CD4-positive, alpha-beta memory T cell (primary cell): Measurements from ENCODE around the gene WHRN. TPM values are rescaled to one million over a fixed set of nuclear protein-coding genes. Genes with fewer than 3 reads are reported as not detected.

Experiments used
- CTCF ChIA-PET: fragments of 350-600 bp; sonication (Branson Sonifier 250); formaldehyde crosslinking; loops from one replicate; lab custom pipeline; 2021; ENCODE audit warnings: inconsistent platforms; ENCODE audit not compliant: partially characterized antibody; lab: Charles Lee
- POLR2A ChIA-PET: fragments of 350-600 bp; sonication (Branson Sonifier 250); formaldehyde crosslinking; loops from one replicate; lab custom pipeline; 2021; ENCODE audit not compliant: partially characterized antibody; lab: Charles Lee
- DNase-seq, 5 donors: peaks; one replicate each; pipeline versions ENCODE4 v3.0.0 to v3.0.0-alpha.2; 2020 to 2022; ENCODE audit warnings: mixed read lengths in 1 of 5
- H3K27ac ChIP-seq: one replicate; pipeline ENCODE4 v1.7.0; 2013; ENCODE audit warnings: low read depth, low read length
- H3K27me3 ChIP-seq: 2 replicates; pipeline ENCODE4 v1.7.0; 2013; ENCODE audit warnings: mild to moderate bottlenecking, low read length, moderate library complexity; ENCODE audit not compliant: insufficient read depth
- H3K36me3 ChIP-seq: 2 replicates; pipeline ENCODE4 v1.7.0; 2013; ENCODE audit warnings: mild to moderate bottlenecking, low read length, moderate library complexity; ENCODE audit not compliant: insufficient read depth
- H3K4me1 ChIP-seq: 2 replicates; pipeline ENCODE4 v1.7.0; 2013; ENCODE audit warnings: mild to moderate bottlenecking, low read length, moderate library complexity; ENCODE audit not compliant: insufficient read depth
- H3K4me3 ChIP-seq, 2 donors: one replicate each; pipeline ENCODE4 v1.7.0; 2013; ENCODE audit warnings: low read length in 2 of 2, mild to moderate bottlenecking in 1 of 2
- H3K9me3 ChIP-seq, 2 donors: one replicate each; pipeline ENCODE4 v1.7.0; 2013; ENCODE audit warnings: low read length in 2 of 2, control low read depth in 1 of 2; ENCODE audit not compliant: control insufficient read depth in 1 of 2
- H3K27ac Mint-ChIP-seq, 7 donors: one replicate each; pipeline ENCODE4 v1.8.0; 2020 to 2021; ENCODE audit warnings: mixed read lengths in 7 of 7, mild to moderate bottlenecking in 6 of 7, inconsistent platforms in 3 of 7, moderate library complexity in 3 of 7
- H3K27me3 Mint-ChIP-seq, 2 donors: one replicate each; pipeline ENCODE4 v1.8.0; 2020 to 2021; ENCODE audit warnings: mixed read lengths in 2 of 2
- H3K36me3 Mint-ChIP-seq, 2 donors: one replicate each; pipeline ENCODE4 v1.8.0; 2020 to 2021; ENCODE audit warnings: mixed read lengths in 2 of 2, inconsistent platforms in 1 of 2, mild to moderate bottlenecking in 1 of 2
- H3K4me1 Mint-ChIP-seq, 4 donors: one replicate each; pipeline ENCODE4 v1.8.0; 2020 to 2021; ENCODE audit warnings: mixed read lengths in 4 of 4, mild to moderate bottlenecking in 1 of 4
- H3K4me3 Mint-ChIP-seq, 8 donors: one replicate each; pipeline ENCODE4 v1.8.0; 2020 to 2021; ENCODE audit warnings: mixed read lengths in 8 of 8, mild to moderate bottlenecking in 7 of 8, moderate library complexity in 6 of 8, inconsistent platforms in 3 of 8
- H3K9me3 Mint-ChIP-seq, 8 donors: one replicate each; pipeline ENCODE4 v1.8.0; 2020 to 2021; ENCODE audit warnings: mixed read lengths in 8 of 8, mild to moderate bottlenecking in 5 of 8, inconsistent platforms in 3 of 8, moderate library complexity in 1 of 8
- intact Hi-C: fragments of 100-400 bp; cut with micrococcal nuclease; formaldehyde crosslinking; loops from one replicate; pipeline ENCODE4 v1.15.1; 2023
- polyA plus RNA-seq, 2 donors: library from polyadenylated mRNA; unstranded; fragments of 300-500 nt; fragmentation: Illumina TruSeq; gene quantifications; one replicate each; pipeline ENCODE4 v1.2.3, GENCODE V29; 2021
- total RNA-seq, 2 experiments: library from RNA; stranded (reverse); gene quantifications; one replicate each; pipeline ENCODE4 v1.2.3, GENCODE V29; 2021

WHRN gene
- total and polyA plus RNA-seq, 4 experiments from 2014 or later: 0.24 to 10.1 (median 5.0) TPM

DNA sequence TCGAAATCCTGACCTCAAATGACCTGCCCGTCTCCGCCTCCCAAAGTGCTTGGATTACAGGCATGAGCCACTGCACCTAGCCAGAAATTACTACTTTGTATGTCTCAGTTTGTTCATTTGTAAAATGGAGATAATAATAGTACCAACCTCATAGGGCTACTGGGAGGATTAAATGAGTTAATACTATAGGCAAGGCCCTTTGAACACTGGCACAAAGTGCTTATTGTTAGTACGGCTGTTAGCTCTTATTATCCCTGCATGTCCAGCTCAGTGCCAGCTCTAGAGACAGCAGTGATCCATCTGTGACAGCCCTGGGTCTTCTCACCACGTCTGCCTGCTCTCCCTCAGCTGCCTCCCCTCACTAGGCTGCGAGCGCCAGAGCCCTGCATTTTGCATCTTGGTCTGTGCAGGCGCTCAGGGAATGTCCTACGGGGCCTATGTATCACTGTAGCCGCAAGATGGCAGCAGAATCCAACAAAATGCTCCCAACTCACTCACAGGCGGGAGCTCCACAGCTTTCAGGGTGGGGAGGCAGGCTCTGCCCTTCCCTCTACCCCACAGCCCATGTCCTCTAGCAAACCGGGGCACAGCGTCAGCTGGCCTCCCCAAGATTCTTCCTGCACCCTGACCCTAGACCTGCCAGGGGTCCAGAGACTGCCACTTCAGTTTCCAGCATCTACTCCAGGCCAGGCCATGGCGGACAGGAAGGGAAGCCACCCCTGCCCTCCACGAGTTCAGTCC lies 99.8 kb downstream of the WHRN start:
- intact Hi-C loops: loop anchor here (1.0 to 2.0 kb wide), 8 partner anchors 66 to 609 kb away; no protein-coding TSS in a partner anchor

DNA sequence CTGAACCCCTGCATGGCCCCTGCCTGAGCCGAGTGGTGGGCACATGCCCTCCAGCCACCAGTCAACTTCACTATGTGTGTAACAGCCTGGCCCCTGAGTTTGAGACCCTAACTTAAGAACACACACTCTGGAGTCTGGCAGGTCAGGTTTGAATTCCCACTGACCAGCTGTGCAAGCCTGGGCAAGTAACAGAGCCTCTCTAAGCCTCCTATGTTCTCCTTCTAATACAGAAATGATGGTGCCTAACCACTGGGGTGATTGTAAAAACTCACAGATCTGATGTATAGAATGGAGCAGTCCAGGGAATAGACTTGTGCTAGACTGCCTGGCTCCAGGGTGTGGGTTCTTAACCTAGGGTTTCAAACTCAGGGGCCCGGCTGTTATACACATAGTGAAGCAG lies 100.7 kb downstream of the WHRN start:
- CTCF ChIA-PET: interaction anchor here (1.0 to 13.1 kb wide), 19 partner anchors 10 to 494 kb away, joined by 3 to 371 read pairs (median 17); partner anchors contain the start of gene AKNA
- H3K27ac Mint-ChIP-seq: peak overlapping the region in 1 of 7 donors; percentile 61

More for the DNA sequence above, 99.8 kb downstream of the WHRN start:
- H3K36me3 Mint-ChIP-seq: no peaks in the 10 kb centered on the region
- H3K4me1 Mint-ChIP-seq: peaks cover 4 to 6% (median 5%) of the 10 kb centered on the region in 4 donors
- H3K4me3 Mint-ChIP-seq: peak overlapping the region in 2 of 8 donors; percentile 17 to 65
- Histone ChIP-seq H3K36me3 (no peaks in the 10 kb centered on the region), H3K9me3 (no peaks in the 10 kb centered on the region), H3K4me3 (no peak overlapping the region), H3K4me1 (peaks cover 9% of the 10 kb centered on the region), H3K27me3 (no peaks in the 10 kb centered on the region), H3K27ac (no peak overlapping the region)
- no peaks in the 10 kb centered on the region for H3K9me3 Mint-ChIP-seq
- H3K27me3 Mint-ChIP-seq: no peaks in the 10 kb centered on the region
- ChIA-PET POLR2A (interaction anchor here (0.6 to 29.4 kb wide), 16 partner anchors 9 to 275 kb away, joined by 3 to 1614 read pairs (median 4); partner anchors contain the start of genes AKNA, ATP6V1G1 and TMEM268), CTCF (interaction anchor here (0.6 to 13.1 kb wide), 72 partner anchors 8 to 1119 kb away, joined by 3 to 371 read pairs (median 5); partner anchors contain the start of genes AKNA, ATP6V1G1, TEX48 and TMEM268)
- H3K27ac Mint-ChIP-seq: peak overlapping the region in 4 of 7 donors; percentile 29 to 79 (median 54)
- peak; percentile 76 to 82 (median 80) for DNase-seq

DNA sequence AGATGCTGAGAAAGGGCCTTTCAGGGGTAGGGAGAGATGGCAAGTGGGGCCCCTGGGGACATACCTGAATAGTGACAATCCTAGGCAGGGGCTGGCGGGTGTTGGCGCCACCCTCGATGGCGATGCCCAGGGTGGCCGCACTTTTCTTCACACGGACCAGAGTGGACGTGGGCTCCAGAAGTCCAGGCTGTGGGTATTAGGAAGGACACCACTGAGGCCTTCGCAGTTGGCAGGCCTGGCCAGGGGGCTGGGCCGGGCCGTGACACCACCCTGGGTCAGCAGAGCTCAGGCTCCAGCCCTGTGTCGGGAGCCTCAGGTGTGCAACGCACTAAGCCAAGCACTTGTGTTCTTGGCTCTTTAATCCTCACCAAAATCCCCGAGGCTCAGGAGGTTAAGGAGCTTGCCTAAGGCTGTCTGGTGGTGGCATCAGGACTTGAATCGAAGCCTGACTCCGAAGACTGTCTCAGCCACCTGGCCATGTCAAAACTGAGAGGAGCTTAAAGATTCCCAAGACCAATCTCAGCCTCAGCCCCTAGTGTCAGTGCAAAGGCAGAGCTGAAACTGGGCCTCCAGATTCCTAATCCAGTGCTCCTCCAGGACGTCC lies 102.0 kb downstream of the WHRN start:
- H3K4me1 Mint-ChIP-seq: peaks cover 4 to 17% (median 9%) of the 10 kb centered on the region in 4 donors
- H3K4me1 ChIP-seq: peaks cover 9% of the 10 kb centered on the region
- H3K9me3 ChIP-seq: no peaks in the 10 kb centered on the region
- H3K36me3 Mint-ChIP-seq: no peaks in the 10 kb centered on the region
- no peak overlapping the region for H3K4me3 ChIP-seq
- ChIA-PET POLR2A (interaction anchor here (0.7 to 29.4 kb wide), 4 partner anchors 17 to 209 kb away, joined by 3 to 1614 read pairs (median 153); partner anchors contain the start of gene AKNA), CTCF (interaction anchor here (0.8 to 13.1 kb wide), 12 partner anchors 9 to 278 kb away, joined by 3 to 371 read pairs (median 10); partner anchors contain the start of gene AKNA)
- H3K9me3 Mint-ChIP-seq: no peaks in the 10 kb centered on the region
- no peak overlapping the region for H3K27ac ChIP-seq
- no peaks in the 10 kb centered on the region for H3K36me3 ChIP-seq
- no peaks in the 10 kb centered on the region for H3K27me3 Mint-ChIP-seq
- intact Hi-C loops: no loop called here
- no peaks in the 10 kb centered on the region for H3K27me3 ChIP-seq
- no peak for DNase-seq
- no peak overlapping the region for H3K27ac Mint-ChIP-seq
- H3K4me3 Mint-ChIP-seq: no peak overlapping the region

More for the DNA sequence above, 100.7 kb downstream of the WHRN start:
- Mint-ChIP-seq H3K4me1 (peaks cover 4 to 7% (median 5%) of the 10 kb centered on the region in 4 donors), H3K9me3 (no peaks in the 10 kb centered on the region), H3K4me3 (no peak overlapping the region), H3K36me3 (no peaks in the 10 kb centered on the region), H3K27me3 (no peaks in the 10 kb centered on the region)
- H3K4me3 ChIP-seq: no peak overlapping the region
- H3K36me3 ChIP-seq: no peaks in the 10 kb centered on the region
- DNase-seq: no peak
- POLR2A ChIA-PET: interaction anchor here (0.7 to 29.4 kb wide), 7 partner anchors 11 to 249 kb away, joined by 3 to 1614 read pairs (median 18); partner anchors contain the start of genes AKNA and ATP6V1G1
- H3K4me1 ChIP-seq: peaks cover 9% of the 10 kb centered on the region
- intact Hi-C loops: loop anchor here (2.0 kb wide), 1 partner anchor 334 kb away; no protein-coding TSS in a partner anchor
- no peaks in the 10 kb centered on the region for H3K9me3 ChIP-seq
- no peak overlapping the region for H3K27ac ChIP-seq
- no peaks in the 10 kb centered on the region for H3K27me3 ChIP-seq

DNA sequence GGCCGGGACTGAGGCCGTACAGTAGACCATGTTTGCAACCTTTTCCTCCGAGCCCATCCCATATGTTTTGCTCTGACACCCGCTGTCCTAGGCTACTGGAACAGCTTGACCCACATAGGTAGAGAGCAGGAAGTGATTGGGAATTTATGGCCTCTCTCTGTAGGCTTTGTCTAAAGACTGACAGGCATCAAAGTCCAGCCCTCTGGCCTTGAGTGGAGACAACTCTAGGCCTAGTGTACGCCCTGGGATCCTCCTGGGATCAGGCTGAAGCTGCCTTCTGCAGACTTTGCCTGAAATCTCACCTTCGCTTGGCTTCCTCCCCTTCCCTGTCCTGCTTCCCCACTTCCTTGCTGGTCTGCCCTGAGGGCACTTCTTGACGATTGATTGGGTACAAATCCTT lies 103.9 kb downstream of the WHRN start:
- H3K4me3 ChIP-seq: no peak overlapping the region
- Mint-ChIP-seq H3K4me1 (peaks cover 14 to 32% (median 22%) of the 10 kb centered on the region in 4 donors), H3K27me3 (no peaks in the 10 kb centered on the region), H3K36me3 (peaks cover 0 to 5% of the 10 kb centered on the region in 2 donors), H3K4me3 (peak overlapping the region in 2 of 8 donors; percentile 15 to 35), H3K27ac (no peak overlapping the region), H3K9me3 (no peaks in the 10 kb centered on the region)
- no peaks in the 10 kb centered on the region for H3K36me3 ChIP-seq
- H3K4me1 ChIP-seq: peaks cover 21% of the 10 kb centered on the region
- no peaks in the 10 kb centered on the region for H3K9me3 ChIP-seq
- intact Hi-C loops: no loop called here
- no peak for DNase-seq
- ChIA-PET CTCF (interaction anchor here (1.2 to 13.1 kb wide), 4 partner anchors 14 to 250 kb away, joined by 3 to 371 read pairs (median 35); partner anchors contain the start of gene AKNA), POLR2A (interaction anchor here (16.3 to 29.4 kb wide), 2 partner anchors 15 to 45 kb away, joined by 303 to 1614 read pairs; partner anchors contain the start of gene AKNA)
- H3K27me3 ChIP-seq: no peaks in the 10 kb centered on the region
- H3K27ac ChIP-seq: no peak overlapping the region

DNA sequence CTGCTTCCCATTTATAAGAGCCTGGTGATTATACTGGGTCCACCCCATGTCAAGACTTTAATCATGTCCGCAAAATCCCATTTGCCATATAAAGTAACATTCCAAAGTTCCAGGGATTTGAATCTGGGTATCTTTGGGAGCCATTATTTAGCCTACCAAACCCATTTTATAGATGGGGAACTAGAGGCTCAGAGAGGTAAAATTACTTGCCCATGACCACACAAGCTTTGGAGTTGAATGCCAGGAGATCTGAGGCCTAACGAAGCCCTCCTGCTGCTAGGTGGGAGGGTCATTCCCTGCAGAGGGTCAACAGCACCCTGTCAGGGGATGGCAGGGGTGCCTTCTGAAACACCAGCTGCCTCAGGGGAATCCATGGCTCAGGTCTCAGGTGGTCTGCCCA lies 104.5 kb downstream of the WHRN start:
- ChIA-PET POLR2A (interaction anchor here (1.0 to 29.4 kb wide), 3 partner anchors 15 to 192 kb away, joined by 3 to 1614 read pairs (median 303); partner anchors contain the start of gene AKNA), CTCF (interaction anchor here (1.3 to 13.1 kb wide), 3 partner anchors 28 to 250 kb away, joined by 3 to 371 read pairs (median 5); no protein-coding TSS in a partner anchor)
- H3K36me3 ChIP-seq: no peaks in the 10 kb centered on the region
- H3K27ac ChIP-seq: no peak overlapping the region
- H3K27me3 ChIP-seq: no peaks in the 10 kb centered on the region
- H3K27ac Mint-ChIP-seq: peak overlapping the region in 1 of 7 donors; percentile 97
- no peak for DNase-seq
- no peak overlapping the region for H3K4me3 Mint-ChIP-seq
- intact Hi-C loops: no loop called here
- peaks cover 0 to 9% of the 10 kb centered on the region in 2 donors for H3K36me3 Mint-ChIP-seq
- no peaks in the 10 kb centered on the region for H3K27me3 Mint-ChIP-seq
- H3K4me3 ChIP-seq: no peak overlapping the region
- peaks cover 24% of the 10 kb centered on the region for H3K4me1 ChIP-seq
- H3K9me3 ChIP-seq: no peaks in the 10 kb centered on the region
- no peaks in the 10 kb centered on the region for H3K9me3 Mint-ChIP-seq
- H3K4me1 Mint-ChIP-seq: peaks cover 16 to 37% (median 26%) of the 10 kb centered on the region in 4 donors

DNA sequence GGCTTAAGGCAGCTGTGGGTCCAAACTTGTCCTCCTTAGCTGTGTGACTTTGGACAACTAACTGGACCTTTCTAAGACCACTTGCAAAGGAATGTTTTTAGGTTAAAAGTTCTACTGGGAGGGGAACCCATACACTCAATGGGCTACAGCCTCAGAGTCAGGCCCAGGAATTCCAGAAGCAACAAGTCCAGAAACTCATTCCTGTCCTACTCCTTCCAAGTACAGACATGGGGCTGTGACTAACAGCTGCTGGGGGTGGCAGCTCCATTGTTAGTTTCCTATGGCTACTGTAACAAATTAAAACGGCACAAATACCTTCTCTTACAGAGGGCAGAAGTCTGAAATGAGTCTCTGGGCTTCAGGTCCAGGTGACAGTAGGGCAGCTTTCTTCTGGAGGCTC lies 105.1 kb downstream of the WHRN start:
- no peaks in the 10 kb centered on the region for H3K27me3 ChIP-seq
- peaks cover under 1 to 15% of the 10 kb centered on the region in 2 donors for H3K36me3 Mint-ChIP-seq
- no peaks in the 10 kb centered on the region for H3K27me3 Mint-ChIP-seq
- intact Hi-C loops: no loop called here
- ChIA-PET POLR2A (interaction anchor here (1.0 to 29.4 kb wide), 3 partner anchors 14 to 192 kb away, joined by 3 to 1614 read pairs (median 303); partner anchors contain the start of gene AKNA), CTCF (interaction anchor here (1.3 to 13.1 kb wide), 3 partner anchors 27 to 251 kb away, joined by 3 to 371 read pairs (median 5); no protein-coding TSS in a partner anchor)
- H3K27ac ChIP-seq: no peak overlapping the region
- H3K4me1 ChIP-seq: peaks cover 24% of the 10 kb centered on the region
- no peaks in the 10 kb centered on the region for H3K9me3 ChIP-seq
- peak overlapping the region in 1 of 7 donors; percentile 97 for H3K27ac Mint-ChIP-seq
- no peak for DNase-seq
- peaks cover 17 to 37% (median 27%) of the 10 kb centered on the region in 4 donors for H3K4me1 Mint-ChIP-seq
- no peaks in the 10 kb centered on the region for H3K36me3 ChIP-seq
- no peak overlapping the region for H3K4me3 ChIP-seq
- peak overlapping the region in 1 of 8 donors; percentile 21 for H3K4me3 Mint-ChIP-seq
- no peaks in the 10 kb centered on the region for H3K9me3 Mint-ChIP-seq
